BE2C (cell line): ENCODE data around the gene AKT3.

Source experiments
- DNase-seq: peaks from one replicate; pipeline ENCODE4 v3.0.0-alpha.2; 2020
- H3K27me3 ChIP-seq: fragments of 250-450 bp; sonication (Bioruptor Pico); 2 replicates; pipeline ENCODE4 v1.5.1; 2020; ENCODE audit warnings: mild to moderate bottlenecking
- H3K36me3 ChIP-seq: fragments of 250-450 bp; sonication (Bioruptor Pico); 2 replicates; pipeline ENCODE4 v1.5.1; 2020; ENCODE audit warnings: mild to moderate bottlenecking
- H3K4me1 ChIP-seq: fragments of 250-450 bp; sonication (Bioruptor Pico); 2 replicates; pipeline ENCODE4 v1.5.1; 2020
- H3K4me3 ChIP-seq: 2 replicates; pipeline ENCODE4 v1.5.1; 2011; ENCODE audit warnings: low read depth, low read length
- H3K9me3 ChIP-seq: fragments of 250-450 bp; sonication (Bioruptor Pico); 2 replicates; pipeline ENCODE4 v1.5.1; 2020
- CTCF ChIP-seq: IDR thresholded peaks from 2 replicates; pipeline ENCODE4 v1.5.1; 2012; ENCODE audit warnings: mild to moderate bottlenecking, low read depth, low read length

AKT3 gene

GRCh38 chr1:243620096-243620495, 229.9 kb downstream of the AKT3 start:
- no peak for TF ChIP-seq CTCF
- Histone ChIP-seq H3K4me3 (no peak overlapping the region), H3K9me3 (no peaks in the 10 kb centered on the region; the same call in 1 of the 2 replicates), H3K27me3 (no peaks in the 10 kb centered on the region), H3K4me1 (no peaks in the 10 kb centered on the region), H3K36me3 (no peaks in the 10 kb centered on the region; the same call in 1 of the 2 replicates)
- DNase-seq: no peak

GRCh38 chr1:243609698-243610097, 240.3 kb downstream of the AKT3 start:
- no peaks in the 10 kb centered on the region; the same call in none of the 2 replicates for H3K36me3 ChIP-seq
- no peaks in the 10 kb centered on the region for H3K4me1 ChIP-seq
- no peak overlapping the region for H3K4me3 ChIP-seq
- DNase-seq: no peak
- H3K9me3 ChIP-seq: no peaks in the 10 kb centered on the region
- no peak for TF ChIP-seq CTCF
- no peaks in the 10 kb centered on the region for H3K27me3 ChIP-seq

GRCh38 chr1:243605604-243606003, 244.4 kb downstream of the AKT3 start:
- Histone ChIP-seq H3K27me3 (no peaks in the 10 kb centered on the region), H3K36me3 (no peaks in the 10 kb centered on the region; the same call in none of the 2 replicates), H3K9me3 (no peaks in the 10 kb centered on the region), H3K4me3 (no peak overlapping the region), H3K4me1 (no peaks in the 10 kb centered on the region)
- DNase-seq: no peak
- no peak for TF ChIP-seq CTCF

- TF ChIP-seq CTCF: no peak
- Histone ChIP-seq H3K36me3 (no peaks in the 10 kb centered on the region; the same call in 1 of the 2 replicates), H3K27me3 (no peaks in the 10 kb centered on the region), H3K4me3 (no peak overlapping the region), H3K9me3 (no peaks in the 10 kb centered on the region), H3K4me1 (peaks cover 4% of the 10 kb centered on the region; the same call in 1 of the 2 replicates)
- no peak for DNase-seq
Observed at GRCh38 chr1:243601720-243602119, 248.3 kb downstream of the AKT3 start.

- no peak for TF ChIP-seq CTCF
- H3K9me3 ChIP-seq: no peaks in the 10 kb centered on the region
- peaks cover 4% of the 10 kb centered on the region; the same call in 1 of the 2 replicates for H3K4me1 ChIP-seq
- H3K27me3 ChIP-seq: no peaks in the 10 kb centered on the region
- no peak overlapping the region for H3K4me3 ChIP-seq
- DNase-seq: no peak
- no peaks in the 10 kb centered on the region for H3K36me3 ChIP-seq
Observed at GRCh38 chr1:243598433-243598832, 251.6 kb downstream of the AKT3 start.

GRCh38 chr1:243597383-243597782, 252.7 kb downstream of the AKT3 start:
- no peaks in the 10 kb centered on the region for H3K27me3 ChIP-seq
- TF ChIP-seq CTCF: no peak
- no peak for DNase-seq
- H3K4me1 ChIP-seq: peaks cover 4% of the 10 kb centered on the region; the same call in 1 of the 2 replicates
- no peak overlapping the region for H3K4me3 ChIP-seq
- no peaks in the 10 kb centered on the region for H3K9me3 ChIP-seq
- no peaks in the 10 kb centered on the region for H3K36me3 ChIP-seq
